ENCODE data around the gene SLIT2. TPM values are rescaled to one million over a fixed set of nuclear protein-coding genes. Genes with fewer than 3 reads are reported as not detected.

SLIT2 gene
- total RNA-seq, 2 donors from 2014 or later: not detected

DNA sequence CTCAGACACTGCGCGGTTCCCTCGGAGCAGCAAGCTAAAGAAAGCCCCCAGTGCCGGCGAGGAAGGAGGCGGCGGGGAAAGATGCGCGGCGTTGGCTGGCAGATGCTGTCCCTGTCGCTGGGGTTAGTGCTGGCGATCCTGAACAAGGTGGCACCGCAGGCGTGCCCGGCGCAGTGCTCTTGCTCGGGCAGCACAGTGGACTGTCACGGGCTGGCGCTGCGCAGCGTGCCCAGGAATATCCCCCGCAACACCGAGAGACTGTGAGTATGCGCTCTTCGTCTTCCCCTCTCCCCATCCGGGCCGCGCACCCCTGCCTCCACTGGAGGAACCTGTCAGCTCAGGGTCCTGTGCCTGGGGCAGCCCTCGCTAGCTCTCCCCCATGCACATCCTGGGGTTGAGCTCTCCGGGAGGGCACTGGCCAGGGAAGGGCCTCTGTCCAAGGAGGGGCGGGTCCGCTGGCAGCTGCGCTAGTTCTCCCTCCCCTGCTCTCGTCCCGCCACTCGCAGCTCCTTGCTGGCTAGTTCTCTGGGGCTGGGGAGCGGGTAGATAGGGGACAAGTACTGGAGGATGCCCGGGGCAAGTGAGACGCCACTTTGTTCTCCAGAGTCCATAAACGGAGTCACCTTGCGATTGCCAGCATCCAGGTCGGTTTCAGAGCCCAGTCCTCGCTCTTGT is 2.2 kb downstream of the SLIT2 start:
- H3K9me3 Mint-ChIP-seq: no peaks in the 10 kb centered on the region
- no peak for ATAC-seq (replicated peaks in 1 of 2)
- DNase-seq: no peak
- H3K27ac Mint-ChIP-seq: no peak overlapping the region
- no peak overlapping the region for H3K4me3 Mint-ChIP-seq
- peaks cover 53% of the 10 kb centered on the region for H3K27me3 Mint-ChIP-seq (ENCODE audit: low read depth)
- peaks cover 10% of the 10 kb centered on the region for H3K4me1 Mint-ChIP-seq (ENCODE audit: low read depth)
- peaks cover 2 to 8% of the 10 kb centered on the region in 2 donors for H3K36me3 Mint-ChIP-seq (ENCODE audit: insufficient read depth in 2 of 2)

DNA sequence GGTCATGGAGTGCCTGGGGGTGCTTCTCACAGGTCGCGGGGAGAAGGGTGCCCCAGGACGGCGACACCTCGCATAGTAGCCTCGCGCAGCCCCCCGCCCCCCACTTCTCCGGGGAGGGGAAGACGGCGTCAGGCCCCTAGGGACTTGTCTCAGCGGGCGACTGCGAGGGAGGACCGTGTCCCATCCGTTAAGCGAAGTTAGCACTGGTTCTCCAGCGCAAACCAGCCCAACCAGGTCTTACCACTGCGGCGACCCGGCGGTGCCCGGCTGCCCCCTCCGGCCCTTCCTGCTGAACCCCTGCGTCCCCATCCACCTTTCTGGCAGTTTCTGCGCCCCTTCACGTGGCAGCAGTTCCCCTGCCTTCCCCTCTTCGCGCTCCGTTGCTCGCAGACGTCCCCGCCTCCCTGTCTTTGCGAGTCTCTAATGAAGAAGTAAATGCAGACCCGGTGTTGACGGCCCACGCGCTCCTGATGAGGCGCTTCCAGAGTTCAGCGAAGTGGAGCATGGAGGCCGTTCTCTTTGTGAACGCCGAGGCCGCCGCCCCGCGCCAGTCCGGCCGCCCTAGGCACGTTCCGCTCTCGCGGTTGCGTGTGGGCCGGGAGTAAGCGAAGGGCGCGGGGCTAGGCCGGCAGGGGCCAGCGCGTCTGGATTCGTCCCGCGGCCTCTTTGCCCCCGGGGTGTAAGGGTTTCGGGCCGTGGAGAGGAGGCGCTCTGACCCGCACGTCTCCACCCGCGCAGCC is 3.0 kb downstream of the SLIT2 start:
- Mint-ChIP-seq H3K36me3 (ENCODE audit: insufficient read depth in 2 of 2) (peaks cover 2 to 8% of the 10 kb centered on the region in 2 donors), H3K27me3 (ENCODE audit: low read depth) (peaks cover 53% of the 10 kb centered on the region), H3K27ac (no peak overlapping the region), H3K4me1 (ENCODE audit: low read depth) (peaks cover 10% of the 10 kb centered on the region), H3K9me3 (no peaks in the 10 kb centered on the region), H3K4me3 (no peak overlapping the region)
- no peak for ATAC-seq (replicated peaks in 1 of 2)
- DNase-seq: no peak

- H3K9me3 Mint-ChIP-seq: no peaks in the 10 kb centered on the region
- DNase-seq (no peak), ATAC-seq (replicated peaks in 1 of 2) (no peak)
These were observed 3.5 kb downstream of the SLIT2 start for GRCh38 chr4:20255251-20255586.

DNA sequence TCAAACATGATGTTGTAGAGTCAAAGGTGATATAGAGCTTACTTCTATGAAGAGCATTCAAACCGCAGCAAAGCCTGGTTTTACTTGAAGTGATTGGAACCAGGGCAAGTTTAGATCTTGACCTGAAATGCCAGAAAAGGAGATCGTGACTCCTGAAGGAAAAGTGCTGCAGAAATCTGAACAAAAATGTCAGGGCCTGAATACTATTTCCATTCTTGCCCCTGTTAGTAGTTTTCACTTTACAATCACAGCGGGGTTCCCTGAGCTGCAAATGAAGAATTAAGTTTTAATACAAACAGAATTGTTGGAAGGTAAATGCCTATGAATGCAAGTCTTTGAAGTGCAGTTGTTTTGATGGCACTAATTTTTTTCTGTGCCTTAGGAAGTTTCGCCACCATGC is 4.1 kb downstream of the SLIT2 start:
- DNase-seq (no peak), ATAC-seq (replicated peaks in 1 of 2) (no peak)
- no peak overlapping the region for H3K4me3 Mint-ChIP-seq
- H3K4me1 Mint-ChIP-seq (ENCODE audit: low read depth): peaks cover 10% of the 10 kb centered on the region
- H3K27ac Mint-ChIP-seq: no peak overlapping the region
- H3K27me3 Mint-ChIP-seq (ENCODE audit: low read depth): peaks cover 48% of the 10 kb centered on the region
- H3K9me3 Mint-ChIP-seq: no peaks in the 10 kb centered on the region
- H3K36me3 Mint-ChIP-seq (ENCODE audit: insufficient read depth in 2 of 2): peaks cover 2 to 6% of the 10 kb centered on the region in 2 donors

More at GRCh38 chr4:20255251-20255586, 3.5 kb downstream of the SLIT2 start:
- Mint-ChIP-seq H3K27me3 (ENCODE audit: low read depth) (peaks cover 52% of the 10 kb centered on the region), H3K4me3 (no peak overlapping the region), H3K4me1 (ENCODE audit: low read depth) (peaks cover 10% of the 10 kb centered on the region), H3K36me3 (ENCODE audit: insufficient read depth in 2 of 2) (peaks cover 2 to 8% of the 10 kb centered on the region in 2 donors), H3K27ac (no peak overlapping the region)

DNA sequence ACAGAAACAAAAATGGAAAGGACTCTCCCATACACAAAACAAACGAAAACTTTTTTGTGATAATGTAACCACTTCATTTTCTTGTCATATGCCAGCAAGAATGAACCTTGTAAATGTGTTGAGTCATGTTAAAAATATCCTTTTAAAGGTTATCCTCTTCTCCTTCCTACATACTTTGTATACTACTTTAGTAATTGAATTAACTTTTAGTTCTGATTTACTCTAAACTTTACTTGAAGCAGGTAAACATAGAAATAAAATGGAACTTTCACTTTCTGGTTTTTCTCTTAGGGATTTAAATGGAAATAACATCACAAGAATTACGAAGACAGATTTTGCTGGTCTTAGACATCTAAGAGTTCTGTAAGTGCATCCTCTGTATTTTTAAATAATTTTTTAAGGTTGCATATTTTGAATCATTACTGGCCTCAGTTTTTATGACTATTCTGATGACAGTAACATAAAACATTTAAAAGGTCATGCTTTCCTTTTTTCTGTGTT is 4.7 kb downstream of the SLIT2 start:
- H3K9me3 Mint-ChIP-seq: no peaks in the 10 kb centered on the region
- peaks cover 2 to 6% of the 10 kb centered on the region in 2 donors for H3K36me3 Mint-ChIP-seq (ENCODE audit: insufficient read depth in 2 of 2)
- no peak overlapping the region for H3K27ac Mint-ChIP-seq
- H3K4me3 Mint-ChIP-seq: no peak overlapping the region
- ATAC-seq (replicated peaks in 1 of 2): no peak
- peaks cover 10% of the 10 kb centered on the region for H3K4me1 Mint-ChIP-seq (ENCODE audit: low read depth)
- peaks cover 45% of the 10 kb centered on the region for H3K27me3 Mint-ChIP-seq (ENCODE audit: low read depth)
- DNase-seq: no peak

DNA sequence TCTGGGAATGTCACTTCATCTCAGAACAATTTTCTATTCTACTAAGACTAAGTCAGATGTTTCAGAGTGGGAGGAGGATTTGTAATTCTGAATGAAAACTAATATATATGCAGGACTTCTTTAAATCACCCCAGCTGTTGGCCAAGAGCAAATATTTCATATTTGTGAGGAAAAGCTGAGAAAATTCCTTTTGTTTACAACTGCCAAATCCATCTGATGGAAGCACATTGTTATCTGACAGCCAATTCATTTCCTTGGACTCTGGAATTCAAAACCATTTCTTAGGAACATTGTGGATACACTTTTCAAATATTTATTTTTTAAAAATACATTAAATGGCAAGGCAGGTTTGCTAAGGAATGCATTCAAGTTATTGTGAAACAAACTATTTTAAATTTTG is 8.0 kb downstream of the SLIT2 start:
- DNase-seq: no peak
- Mint-ChIP-seq H3K36me3 (ENCODE audit: insufficient read depth in 2 of 2) (peaks cover 2 to 3% of the 10 kb centered on the region in 2 donors), H3K27me3 (ENCODE audit: low read depth) (peaks cover 22% of the 10 kb centered on the region), H3K4me1 (ENCODE audit: low read depth) (no peaks in the 10 kb centered on the region), H3K9me3 (no peaks in the 10 kb centered on the region), H3K4me3 (no peak overlapping the region), H3K27ac (no peak overlapping the region)
- no peak for ATAC-seq (replicated peaks in 1 of 2)

GRCh38 chr4:20260821-20261220 is 9.1 kb downstream of the SLIT2 start:
- no peak for ATAC-seq (replicated peaks in 1 of 2)
- H3K27me3 Mint-ChIP-seq (ENCODE audit: low read depth): peaks cover 11% of the 10 kb centered on the region
- no peaks in the 10 kb centered on the region for H3K4me1 Mint-ChIP-seq (ENCODE audit: low read depth)
- no peak overlapping the region for H3K27ac Mint-ChIP-seq
- H3K36me3 Mint-ChIP-seq (ENCODE audit: insufficient read depth in 2 of 2): no peaks in the 10 kb centered on the region
- no peak for DNase-seq
- H3K9me3 Mint-ChIP-seq: no peaks in the 10 kb centered on the region
- H3K4me3 Mint-ChIP-seq: no peak overlapping the region

DNA sequence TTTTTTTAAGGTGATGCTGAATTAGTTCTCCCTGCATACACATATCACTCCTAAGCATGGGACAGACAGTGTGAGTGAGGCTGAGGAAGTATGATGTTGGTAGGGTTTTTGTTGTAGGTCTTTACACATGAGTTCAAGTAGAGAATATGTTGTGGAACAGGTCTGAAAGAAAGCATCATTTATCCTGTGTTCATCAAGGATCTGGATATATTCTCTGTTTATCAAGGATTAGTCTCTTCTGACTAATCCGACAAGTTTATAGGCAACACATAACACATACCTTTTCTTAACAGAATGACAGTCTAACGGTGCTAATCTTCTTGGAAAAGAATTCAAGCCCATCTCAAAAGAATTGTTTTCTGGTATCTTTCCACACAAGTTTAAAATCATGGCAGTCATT is 10.5 kb downstream of the SLIT2 start:
- H3K4me3 Mint-ChIP-seq: no peak overlapping the region
- no peak for ATAC-seq (replicated peaks in 1 of 2)

GRCh38 chr4:20264688-20265087 is 13.0 kb downstream of the SLIT2 start:
- Mint-ChIP-seq H3K36me3 (ENCODE audit: insufficient read depth in 2 of 2) (no peaks in the 10 kb centered on the region), H3K4me1 (ENCODE audit: low read depth) (no peaks in the 10 kb centered on the region), H3K4me3 (no peak overlapping the region), H3K27ac (no peak overlapping the region), H3K27me3 (ENCODE audit: low read depth) (peaks cover 5% of the 10 kb centered on the region), H3K9me3 (no peaks in the 10 kb centered on the region)
- ATAC-seq (replicated peaks in 1 of 2) (no peak), DNase-seq (no peak)

More for the DNA sequence above, 10.5 kb downstream of the SLIT2 start:
- Mint-ChIP-seq H3K4me1 (ENCODE audit: low read depth) (no peaks in the 10 kb centered on the region), H3K9me3 (no peaks in the 10 kb centered on the region), H3K27ac (no peak overlapping the region), H3K27me3 (ENCODE audit: low read depth) (peaks cover 5% of the 10 kb centered on the region), H3K36me3 (ENCODE audit: insufficient read depth in 2 of 2) (no peaks in the 10 kb centered on the region)
- no peak for DNase-seq

DNA sequence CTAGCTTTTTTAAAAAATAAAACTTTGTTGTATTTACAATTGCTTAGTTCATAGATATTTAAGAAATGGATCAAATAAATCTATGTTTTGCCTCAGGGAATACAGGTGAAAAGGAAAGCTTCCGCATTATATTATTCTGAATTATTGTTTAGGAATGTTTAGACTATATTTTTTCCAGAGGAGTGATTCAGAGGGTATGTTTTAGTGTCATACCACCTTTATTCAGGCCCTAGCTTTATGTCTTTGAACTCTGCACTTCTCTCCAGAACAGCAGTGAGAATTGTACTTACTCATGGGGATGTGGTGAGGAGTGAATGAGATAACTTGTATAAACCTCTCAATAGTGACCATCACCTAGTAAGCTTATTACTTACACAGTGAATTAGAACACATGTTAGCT is 14.0 kb downstream of the SLIT2 start:
- no peak overlapping the region for H3K27ac Mint-ChIP-seq
- H3K27me3 Mint-ChIP-seq (ENCODE audit: low read depth): peaks cover 4% of the 10 kb centered on the region
- no peaks in the 10 kb centered on the region for H3K36me3 Mint-ChIP-seq (ENCODE audit: insufficient read depth in 2 of 2)
- ATAC-seq (replicated peaks in 1 of 2) (no peak), DNase-seq (no peak)
- no peak overlapping the region for H3K4me3 Mint-ChIP-seq
- H3K9me3 Mint-ChIP-seq: no peaks in the 10 kb centered on the region
- H3K4me1 Mint-ChIP-seq (ENCODE audit: low read depth): no peaks in the 10 kb centered on the region

GRCh38 chr4:20266215-20267082 is 14.7 kb downstream of the SLIT2 start:
- no peaks in the 10 kb centered on the region for H3K36me3 Mint-ChIP-seq (ENCODE audit: insufficient read depth in 2 of 2)
- H3K27me3 Mint-ChIP-seq (ENCODE audit: low read depth): no peaks in the 10 kb centered on the region
- H3K4me1 Mint-ChIP-seq (ENCODE audit: low read depth): no peaks in the 10 kb centered on the region
- H3K9me3 Mint-ChIP-seq: no peaks in the 10 kb centered on the region
- H3K27ac Mint-ChIP-seq: no peak overlapping the region
- H3K4me3 Mint-ChIP-seq: no peak overlapping the region
- no peak for DNase-seq
- ATAC-seq (replicated peaks in 1 of 2): no peak

GRCh38 chr4:20268028-20268427 is 16.3 kb downstream of the SLIT2 start:
- Mint-ChIP-seq H3K9me3 (no peaks in the 10 kb centered on the region), H3K4me3 (no peak overlapping the region), H3K36me3 (ENCODE audit: insufficient read depth in 2 of 2) (no peaks in the 10 kb centered on the region), H3K27ac (no peak overlapping the region), H3K4me1 (ENCODE audit: low read depth) (no peaks in the 10 kb centered on the region), H3K27me3 (ENCODE audit: low read depth) (no peaks in the 10 kb centered on the region)
- DNase-seq: no peak
- ATAC-seq (replicated peaks in 1 of 2): no peak

DNA sequence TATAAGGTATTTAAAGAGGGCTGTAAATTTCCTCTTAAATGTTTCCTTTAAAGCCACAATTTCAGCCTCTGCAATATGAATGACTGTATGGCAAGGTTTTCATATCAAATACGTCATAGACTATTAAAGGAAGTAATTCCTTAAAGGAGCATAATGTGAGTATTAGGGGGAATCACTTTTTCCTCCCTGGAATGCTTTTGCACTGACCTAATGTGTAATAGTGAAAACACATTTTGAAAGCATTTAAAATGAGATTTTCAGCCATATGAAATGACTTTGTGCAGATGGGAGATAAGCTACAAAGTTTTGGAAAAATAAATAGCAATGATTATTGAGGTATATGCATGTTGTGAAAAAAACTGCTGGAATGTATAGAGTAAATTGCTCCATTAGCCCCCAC is 17.6 kb downstream of the SLIT2 start:
- no peaks in the 10 kb centered on the region for H3K36me3 Mint-ChIP-seq (ENCODE audit: insufficient read depth in 2 of 2)
- DNase-seq (no peak), ATAC-seq (replicated peaks in 1 of 2) (no peak)
- H3K4me3 Mint-ChIP-seq: no peak overlapping the region
- no peak overlapping the region for H3K27ac Mint-ChIP-seq
- no peaks in the 10 kb centered on the region for H3K9me3 Mint-ChIP-seq
- H3K4me1 Mint-ChIP-seq (ENCODE audit: low read depth): no peaks in the 10 kb centered on the region
- no peaks in the 10 kb centered on the region for H3K27me3 Mint-ChIP-seq (ENCODE audit: low read depth)

Data from activated T-cell treated with anti-CD3 and anti-CD28 coated beads, Interleukin-2, amount 50 U/mL, for 72 hours (primary cell).